CD4-positive, alpha-beta T cell treated with Interleukin-1 beta for 1 hour (primary cell): Measurements from ENCODE around the gene HOOK2.
"Not testable (repeated sequence)": the region's sequence is repeated elsewhere in the genome, so short reads cannot be mapped to it uniquely, and the experiment has no call there.

Source experiments
- DNase-seq, 2 donors: peaks; one replicate each; pipeline ENCODE4 v3.0.0-alpha.2; 2020 to 2022

The HOOK2 gene

GRCh38 chr19:12720296-12720695, 55.1 kb downstream of the HOOK2 start:
- no peak for DNase-seq

- DNase-seq, result no peak
Measured at GRCh38 chr19:12715929-12716328, 59.4 kb downstream of the HOOK2 start.

- no peak for DNase-seq
Measured at GRCh38 chr19:12715102-12715501, 60.2 kb downstream of the HOOK2 start.

GRCh38 chr19:12713304-12713703, 62.0 kb downstream of the HOOK2 start:
- DNase-seq, result not testable (repeated sequence)
